ENCODE data around the gene R3HDM4.

DNA sequence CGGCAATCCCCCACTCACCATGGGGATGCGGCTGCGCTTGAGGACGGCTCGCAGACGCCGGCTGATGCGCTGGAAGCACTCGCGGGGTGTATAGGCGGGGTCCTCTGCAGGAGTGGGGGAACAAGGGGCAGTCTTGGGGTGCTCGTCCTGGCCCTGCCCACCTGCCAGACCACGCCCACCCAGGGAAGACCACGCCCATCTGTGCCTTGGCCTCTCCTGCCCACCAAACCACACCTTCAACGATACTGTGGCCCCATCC is 13.0 kb downstream of the R3HDM4 start:
- TF ChIP-seq, protein P1, sequence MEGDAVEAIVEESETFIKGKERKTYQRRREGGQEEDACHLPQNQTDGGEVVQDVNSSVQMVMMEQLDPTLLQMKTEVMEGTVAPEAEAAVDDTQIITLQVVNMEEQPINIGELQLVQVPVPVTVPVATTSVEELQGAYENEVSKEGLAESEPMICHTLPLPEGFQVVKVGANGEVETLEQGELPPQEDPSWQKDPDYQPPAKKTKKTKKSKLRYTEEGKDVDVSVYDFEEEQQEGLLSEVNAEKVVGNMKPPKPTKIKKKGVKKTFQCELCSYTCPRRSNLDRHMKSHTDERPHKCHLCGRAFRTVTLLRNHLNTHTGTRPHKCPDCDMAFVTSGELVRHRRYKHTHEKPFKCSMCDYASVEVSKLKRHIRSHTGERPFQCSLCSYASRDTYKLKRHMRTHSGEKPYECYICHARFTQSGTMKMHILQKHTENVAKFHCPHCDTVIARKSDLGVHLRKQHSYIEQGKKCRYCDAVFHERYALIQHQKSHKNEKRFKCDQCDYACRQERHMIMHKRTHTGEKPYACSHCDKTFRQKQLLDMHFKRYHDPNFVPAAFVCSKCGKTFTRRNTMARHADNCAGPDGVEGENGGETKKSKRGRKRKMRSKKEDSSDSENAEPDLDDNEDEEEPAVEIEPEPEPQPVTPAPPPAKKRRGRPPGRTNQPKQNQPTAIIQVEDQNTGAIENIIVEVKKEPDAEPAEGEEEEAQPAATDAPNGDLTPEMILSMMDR (IDR thresholded peaks at IDR 0.05; ENCODE audit: low read depth, low read length): no peak
- no peak for TF ChIP-seq MYC (IDR thresholded peaks at IDR 0.05; ENCODE audit: low read depth, low read length)
- no peak for TF ChIP-seq POLR2A (IDR thresholded peaks at IDR 0.05; ENCODE audit: extremely low read depth, insufficient read length)
- TF ChIP-seq, protein P2, sequence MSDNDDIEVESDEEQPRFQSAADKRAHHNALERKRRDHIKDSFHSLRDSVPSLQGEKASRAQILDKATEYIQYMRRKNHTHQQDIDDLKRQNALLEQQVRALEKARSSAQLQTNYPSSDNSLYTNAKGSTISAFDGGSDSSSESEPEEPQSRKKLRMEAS (IDR thresholded peaks at IDR 0.05; ENCODE audit: low read depth, low read length): no peak

Data from NB4 (cell line).